Lower lobe of right lung (tissue), 2 donors: Measurements from ENCODE around the gene RPTOR. TPM values are rescaled to one million over a fixed set of nuclear protein-coding genes. Genes with fewer than 3 reads are reported as not detected.

Experiments used
- ATAC-seq, 2 donors: fragments of 200-7000 bp; cut with Tn5 transposase; one replicate each; pipeline ENCODE4 v1.9.1; 2020 to 2022; ENCODE audit warnings: mild to moderate bottlenecking in 2 of 2, moderate library complexity in 2 of 2
- DNase-seq: peaks from one replicate; pipeline ENCODE4 v3.0.0-alpha.2; 2020
- H3K27ac ChIP-seq: fragments of 200-600 bp; one replicate; pipeline ENCODE4 v1.8.0; 2022
- H3K27me3 ChIP-seq: fragments of 200-600 bp; one replicate; pipeline ENCODE4 v1.8.0; 2022; ENCODE audit warnings: low read depth
- H3K36me3 ChIP-seq: fragments of 200-600 bp; one replicate; pipeline ENCODE4 v1.8.0; 2022; ENCODE audit warnings: mild to moderate bottlenecking
- H3K4me1 ChIP-seq: fragments of 200-600 bp; one replicate; pipeline ENCODE4 v1.8.0; 2022
- H3K4me3 ChIP-seq: fragments of 200-600 bp; one replicate; pipeline ENCODE4 v1.8.0; 2022; ENCODE audit warnings: mild to moderate bottlenecking
- H3K9me3 ChIP-seq: fragments of 200-600 bp; one replicate; pipeline ENCODE4 v1.8.0; 2022
- intact Hi-C: fragments of 100-400 bp; cut with DNase I; formaldehyde crosslinking; loops from one replicate; pipeline ENCODE4 v1.11.0; 2022
- total RNA-seq: library from RNA; stranded (reverse); fragmentation: NEBNext Ultra II Directional; extraction: Animal tissue kit (Norgen Biotek cat#: 25700); gene quantifications from one replicate; pipeline ENCODE4 v1.2.1, GENCODE V29; 2021
- TF ChIP-seq, protein P1 (sequence below): fragments of 200-600 bp; IDR thresholded peaks from one replicate; pipeline ENCODE4 v1.8.0; 2022; ENCODE audit warnings: antibody characterized with exemption, mild to moderate bottlenecking
- donor health status: DM: no; HTN: yes; CAD: no; lungs with severe emphysema.

RPTOR gene
- total RNA-seq, 1 donor from 2014 or later, result 34.0 TPM

DNA sequence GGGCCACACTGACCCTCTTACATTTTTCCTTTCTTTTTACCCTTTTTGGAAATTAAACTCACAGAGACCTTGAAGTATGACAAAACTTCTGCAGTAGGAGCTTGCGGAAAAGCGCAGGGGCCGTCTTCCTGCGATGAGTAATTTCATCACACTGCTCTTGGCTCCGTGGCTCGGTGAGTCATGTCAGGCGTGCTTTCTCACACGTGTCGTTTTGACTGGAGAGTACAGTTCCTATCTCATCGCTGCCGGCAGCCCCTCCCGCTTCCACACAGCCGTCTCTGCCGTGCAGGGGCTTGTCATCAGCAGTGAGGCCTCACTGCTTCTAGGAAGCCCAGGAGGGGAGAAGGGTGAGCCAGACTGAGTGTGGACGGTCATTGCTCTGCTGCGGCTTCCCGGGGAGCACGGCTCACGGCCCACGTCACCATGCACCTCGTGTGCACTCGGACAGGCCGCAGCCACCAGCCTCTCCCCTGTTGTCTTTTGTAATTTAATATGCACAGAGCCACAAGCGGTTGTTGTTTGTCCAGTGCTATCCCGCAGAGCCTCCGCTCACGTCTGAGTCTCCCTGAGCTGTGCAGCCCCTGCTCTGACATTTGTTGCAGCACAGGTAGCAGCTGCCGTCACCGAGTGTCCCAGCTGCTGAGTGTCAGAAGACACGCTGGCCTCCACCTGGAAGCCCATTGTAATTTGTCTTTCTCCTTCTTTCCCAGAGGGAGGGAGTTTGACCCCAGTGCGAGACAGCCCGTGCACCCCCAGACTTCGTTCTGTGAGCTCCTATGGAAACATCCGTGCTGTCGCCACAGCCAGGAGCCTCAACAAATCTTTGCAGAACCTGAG lies 347.6 kb downstream of the RPTOR start:
- Histone ChIP-seq H3K4me3 (no peak overlapping the region), H3K4me1 (no peaks in the 10 kb centered on the region), H3K36me3 (peaks cover 45% of the 10 kb centered on the region), H3K9me3 (no peaks in the 10 kb centered on the region), H3K27me3 (no peaks in the 10 kb centered on the region), H3K27ac (peak overlapping the region; percentile 51)
- ATAC-seq (peak; percentile 69 to 76), DNase-seq (peak; percentile 66)
- intact Hi-C loops, result no loop called here
- TF ChIP-seq, protein P1, sequence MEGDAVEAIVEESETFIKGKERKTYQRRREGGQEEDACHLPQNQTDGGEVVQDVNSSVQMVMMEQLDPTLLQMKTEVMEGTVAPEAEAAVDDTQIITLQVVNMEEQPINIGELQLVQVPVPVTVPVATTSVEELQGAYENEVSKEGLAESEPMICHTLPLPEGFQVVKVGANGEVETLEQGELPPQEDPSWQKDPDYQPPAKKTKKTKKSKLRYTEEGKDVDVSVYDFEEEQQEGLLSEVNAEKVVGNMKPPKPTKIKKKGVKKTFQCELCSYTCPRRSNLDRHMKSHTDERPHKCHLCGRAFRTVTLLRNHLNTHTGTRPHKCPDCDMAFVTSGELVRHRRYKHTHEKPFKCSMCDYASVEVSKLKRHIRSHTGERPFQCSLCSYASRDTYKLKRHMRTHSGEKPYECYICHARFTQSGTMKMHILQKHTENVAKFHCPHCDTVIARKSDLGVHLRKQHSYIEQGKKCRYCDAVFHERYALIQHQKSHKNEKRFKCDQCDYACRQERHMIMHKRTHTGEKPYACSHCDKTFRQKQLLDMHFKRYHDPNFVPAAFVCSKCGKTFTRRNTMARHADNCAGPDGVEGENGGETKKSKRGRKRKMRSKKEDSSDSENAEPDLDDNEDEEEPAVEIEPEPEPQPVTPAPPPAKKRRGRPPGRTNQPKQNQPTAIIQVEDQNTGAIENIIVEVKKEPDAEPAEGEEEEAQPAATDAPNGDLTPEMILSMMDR, result no peak

DNA sequence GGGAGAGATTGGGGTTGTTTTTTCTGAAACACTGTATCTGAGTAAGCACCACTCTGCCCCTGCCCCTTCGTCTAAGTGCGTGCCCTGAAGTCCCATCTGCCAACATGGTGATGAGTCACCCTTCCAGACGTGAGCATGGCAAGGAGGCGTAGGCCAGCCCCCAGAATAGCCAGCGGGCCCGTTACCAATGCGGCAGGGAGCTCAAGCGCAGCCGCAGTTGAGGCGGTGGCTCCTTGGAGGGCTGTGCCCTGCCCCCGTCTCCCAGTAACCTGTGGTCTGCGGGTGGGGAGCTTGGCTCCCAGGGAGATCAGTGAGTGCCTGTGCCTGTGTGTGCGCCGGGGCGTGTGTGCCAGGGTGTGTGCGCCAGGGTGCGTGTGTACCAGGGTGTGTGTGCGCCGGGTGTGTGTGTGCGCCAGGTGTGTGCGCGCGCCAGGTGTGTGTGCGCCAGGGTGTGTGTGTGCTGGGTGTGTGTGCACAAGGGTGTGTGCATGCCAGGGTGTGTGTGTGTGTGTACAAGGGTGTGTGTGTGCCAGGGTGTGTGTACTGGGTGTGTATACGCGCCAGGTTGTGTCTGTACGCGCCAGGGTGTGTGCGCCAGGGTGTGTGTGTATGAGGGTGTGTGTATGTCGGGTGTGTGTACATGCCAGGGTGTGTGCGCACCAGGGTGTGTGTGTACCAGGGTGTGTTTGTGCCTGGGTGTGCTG lies 348.4 kb downstream of the RPTOR start:
- H3K9me3 ChIP-seq, result no peaks in the 10 kb centered on the region
- intact Hi-C loops, result no loop called here
- TF ChIP-seq, protein P1, result no peak
- no peak overlapping the region for H3K27ac ChIP-seq
- no peaks in the 10 kb centered on the region for H3K27me3 ChIP-seq
- no peaks in the 10 kb centered on the region for H3K4me1 ChIP-seq
- DNase-seq (no peak), ATAC-seq (no peak)
- H3K4me3 ChIP-seq, result no peak overlapping the region
- H3K36me3 ChIP-seq, result peaks cover 44% of the 10 kb centered on the region

DNA sequence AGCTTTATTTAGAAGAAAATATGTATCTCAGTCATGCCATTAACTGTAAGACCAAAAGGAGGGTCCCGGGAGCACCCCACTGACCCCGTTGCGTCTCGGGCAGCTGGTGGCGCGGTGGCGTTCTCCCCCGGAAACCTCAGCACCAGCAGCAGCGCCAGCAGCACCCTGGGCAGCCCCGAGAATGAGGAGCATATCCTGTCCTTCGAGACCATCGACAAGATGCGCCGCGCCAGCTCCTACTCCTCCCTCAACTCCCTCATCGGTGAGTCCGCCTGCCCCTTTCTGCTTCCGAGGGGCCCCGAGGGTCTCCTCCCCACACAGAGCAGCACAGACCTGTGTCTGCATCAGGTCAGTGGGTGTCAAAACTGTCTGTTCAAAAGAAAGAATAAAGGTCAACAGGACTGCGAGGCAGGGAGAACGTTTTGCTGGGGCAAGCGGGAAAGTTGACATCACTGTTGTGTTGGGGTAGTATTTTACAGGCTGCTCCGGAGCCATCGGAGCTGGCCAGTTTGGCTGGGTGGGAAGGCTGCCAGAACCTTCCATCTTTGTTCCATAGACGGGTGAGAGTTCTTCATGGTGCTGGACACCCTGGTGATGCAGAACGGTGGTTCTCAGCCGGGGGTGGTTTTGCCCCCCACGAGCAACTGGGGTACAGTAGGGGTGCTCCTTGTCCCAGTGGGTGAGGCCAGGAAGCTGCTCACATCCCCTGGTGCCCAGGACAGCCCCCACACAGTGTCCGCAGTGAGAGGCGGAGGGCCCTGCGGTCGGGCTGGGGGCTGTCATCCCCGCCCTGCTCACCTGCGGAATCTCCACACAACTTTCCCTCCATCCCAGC lies 349.2 kb downstream of the RPTOR start:
- peaks cover 39% of the 10 kb centered on the region for H3K36me3 ChIP-seq
- H3K27me3 ChIP-seq, result no peaks in the 10 kb centered on the region
- H3K4me1 ChIP-seq, result no peaks in the 10 kb centered on the region
- no peak for ATAC-seq
- DNase-seq, result no peak
- no peak overlapping the region for H3K27ac ChIP-seq
- TF ChIP-seq, protein P1, result no peak
- H3K9me3 ChIP-seq, result no peaks in the 10 kb centered on the region
- no peak overlapping the region for H3K4me3 ChIP-seq
- intact Hi-C loops, result no loop called here

DNA sequence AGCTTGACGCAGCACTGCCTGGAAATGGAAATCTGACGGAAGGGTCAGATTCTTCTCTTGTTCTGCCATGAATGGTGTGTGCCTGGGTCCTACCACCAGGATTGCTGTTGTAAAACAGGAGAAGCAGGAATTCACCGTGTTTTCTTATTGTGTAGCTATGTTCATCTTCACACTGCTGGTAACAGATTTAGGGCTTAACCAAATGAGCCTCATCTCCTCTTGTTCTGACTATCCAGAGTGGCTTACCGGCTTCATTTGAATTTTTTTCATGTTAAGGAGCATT lies 349.7 kb downstream of the RPTOR start:
- ATAC-seq (no peak), DNase-seq (no peak)
- TF ChIP-seq, protein P1, result no peak
- Histone ChIP-seq H3K9me3 (no peaks in the 10 kb centered on the region), H3K4me1 (no peaks in the 10 kb centered on the region), H3K27me3 (no peaks in the 10 kb centered on the region), H3K4me3 (no peak overlapping the region), H3K36me3 (peaks cover 35% of the 10 kb centered on the region), H3K27ac (no peak overlapping the region)
- intact Hi-C loops, result no loop called here

DNA sequence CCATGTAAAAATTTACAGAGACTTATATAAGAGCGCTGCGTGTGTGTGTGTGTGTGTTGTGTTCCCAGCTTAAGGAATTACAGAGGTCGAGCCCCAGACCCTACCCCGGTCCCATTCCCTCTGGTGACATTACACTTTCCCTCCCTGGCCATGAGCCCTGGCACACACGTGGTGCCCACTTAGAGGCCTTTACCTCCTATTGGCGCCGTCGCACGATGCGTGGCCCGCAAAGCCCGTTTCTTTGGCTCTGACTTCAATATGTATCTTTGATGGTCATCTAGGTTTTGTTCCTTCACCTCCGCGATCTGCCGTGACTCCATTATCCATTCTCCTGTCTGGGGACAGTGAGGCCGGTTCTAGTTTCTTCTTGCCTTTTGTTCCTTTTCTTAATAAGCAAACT lies 350.1 kb downstream of the RPTOR start:
- no peaks in the 10 kb centered on the region for H3K27me3 ChIP-seq
- H3K9me3 ChIP-seq, result no peaks in the 10 kb centered on the region
- TF ChIP-seq, protein P1, result no peak
- ATAC-seq (no peak), DNase-seq (no peak)
- H3K4me1 ChIP-seq, result no peaks in the 10 kb centered on the region
- no peak overlapping the region for H3K4me3 ChIP-seq
- no peak overlapping the region for H3K27ac ChIP-seq
- intact Hi-C loops, result no loop called here
- peaks cover 31% of the 10 kb centered on the region for H3K36me3 ChIP-seq
